Activated CD4-positive, alpha-beta T cell treated with anti-CD3 and anti-CD28 coated beads for 24 hours (primary cell): ENCODE results near the gene OR2A2.
"Not testable (repeated sequence)": the region's sequence is repeated elsewhere in the genome, so short reads cannot be mapped to it uniquely, and the experiment has no call there.

Experiments used
- DNase-seq, 2 donors: peaks; one replicate each; pipeline ENCODE4 v3.0.0-alpha.2; 2020; ENCODE audit warnings: low read depth in 2 of 2

The OR2A2 gene, protein sequence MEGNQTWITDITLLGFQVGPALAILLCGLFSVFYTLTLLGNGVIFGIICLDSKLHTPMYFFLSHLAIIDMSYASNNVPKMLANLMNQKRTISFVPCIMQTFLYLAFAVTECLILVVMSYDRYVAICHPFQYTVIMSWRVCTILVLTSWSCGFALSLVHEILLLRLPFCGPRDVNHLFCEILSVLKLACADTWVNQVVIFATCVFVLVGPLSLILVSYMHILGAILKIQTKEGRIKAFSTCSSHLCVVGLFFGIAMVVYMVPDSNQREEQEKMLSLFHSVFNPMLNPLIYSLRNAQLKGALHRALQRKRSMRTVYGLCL

DNA sequence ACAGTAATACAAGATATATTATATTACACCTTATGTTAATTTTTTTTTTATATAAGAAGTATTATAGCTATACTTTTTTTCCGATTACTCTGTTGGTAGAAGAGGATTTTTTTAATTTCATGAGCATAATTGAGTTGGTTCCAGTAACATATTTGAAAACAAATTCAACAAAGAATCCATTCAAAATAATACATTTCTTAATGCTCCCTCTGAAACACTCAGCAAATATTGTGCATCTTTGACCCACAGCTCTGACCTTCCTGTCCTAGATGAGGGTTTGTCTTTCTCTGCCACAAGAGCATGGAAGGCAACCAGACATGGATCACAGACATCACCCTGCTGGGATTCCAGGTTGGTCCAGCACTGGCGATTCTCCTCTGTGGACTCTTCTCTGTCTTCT, at the start of gene OR2A2:
Gene OR2A2 (plus strand): TSS at position 301 of the 400 bp plus-strand sequence. CDS start 0 bp downstream, at position 301.
- DNase-seq, result no peak

DNA sequence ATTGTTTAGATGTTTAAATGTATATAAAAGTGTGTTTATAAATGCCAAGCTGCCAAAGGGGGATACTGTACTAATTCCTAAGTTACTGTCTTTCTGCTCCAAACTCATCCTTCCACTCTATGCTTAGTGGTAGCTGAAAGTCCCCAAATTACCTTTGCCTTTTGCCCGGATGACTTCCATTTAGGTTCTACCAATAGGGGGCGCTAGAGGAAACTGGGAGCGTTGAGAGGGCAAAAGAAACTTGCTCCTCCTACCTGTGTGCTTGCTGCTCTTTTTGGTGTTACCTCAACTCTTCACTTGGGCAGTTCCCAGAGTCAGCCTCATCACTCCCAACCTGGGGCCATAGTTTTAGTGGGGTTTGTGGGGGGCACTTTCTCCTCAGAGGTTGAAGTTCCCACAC, 45.7 kb upstream of the OR2A2 start:
- DNase-seq, result no peak

DNA sequence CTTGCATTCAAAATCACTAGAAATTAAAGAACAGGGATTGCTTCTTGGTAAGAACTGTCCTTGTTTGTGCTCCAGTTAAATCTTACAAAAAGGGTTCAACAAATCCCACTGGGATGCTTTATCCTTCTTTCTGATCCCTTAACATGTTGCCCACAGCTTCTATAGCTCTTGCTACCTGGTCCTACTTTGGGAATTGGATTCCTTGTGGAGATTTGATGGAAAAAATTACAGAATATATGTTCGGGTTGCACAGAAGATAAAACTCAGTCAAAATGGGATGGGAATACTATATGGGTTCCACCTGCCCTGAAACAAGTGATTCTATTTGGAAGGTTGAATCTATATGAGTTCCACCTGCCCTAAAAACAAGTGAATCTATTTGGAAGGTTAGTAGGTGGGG, 39.9 kb upstream of the OR2A2 start, which contains the start of gene OR2A25:
Gene OR2A25 (plus strand): TSS at position 301 of the 400 bp plus-strand sequence. CDS start 4,409 bp downstream, outside the sequence.
- DNase-seq, result no peak

DNA sequence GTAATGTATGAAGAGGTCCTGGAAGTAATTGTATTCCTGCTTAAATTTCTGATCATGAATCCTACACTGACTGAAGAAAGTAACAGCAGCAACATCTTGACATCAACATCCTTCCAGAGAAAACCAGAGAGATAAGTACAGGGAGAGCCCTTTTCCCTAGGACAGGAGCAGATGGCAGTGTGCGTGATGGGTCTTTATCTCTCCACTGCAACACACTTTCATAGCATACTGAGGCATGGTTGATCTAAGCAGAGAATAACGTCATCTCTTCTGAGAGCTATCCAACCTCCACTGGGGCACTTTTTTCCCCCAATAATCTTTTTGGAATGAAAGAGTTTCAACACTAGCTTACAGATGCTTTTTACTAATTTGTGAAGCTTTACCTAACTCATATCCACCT, 39.4 kb upstream of the OR2A2 start:
- DNase-seq, result no peak

DNA sequence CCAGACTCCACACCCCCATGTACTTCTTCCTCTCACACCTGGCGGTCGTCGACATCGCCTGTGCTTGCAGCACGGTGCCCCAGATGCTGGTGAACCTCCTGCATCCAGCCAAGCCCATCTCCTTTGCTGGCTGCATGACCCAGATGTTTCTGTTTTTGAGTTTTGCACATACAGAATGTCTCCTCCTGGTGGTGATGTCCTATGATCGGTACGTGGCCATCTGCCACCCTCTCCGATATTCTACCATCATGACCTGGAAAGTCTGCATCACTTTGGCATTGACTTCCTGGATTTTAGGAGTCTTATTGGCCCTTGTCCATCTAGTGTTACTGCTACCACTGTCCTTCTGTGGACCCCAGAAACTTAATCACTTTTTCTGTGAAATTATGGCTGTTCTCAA, 35.0 kb upstream of the OR2A2 start:
- DNase-seq, result no peak

DNA sequence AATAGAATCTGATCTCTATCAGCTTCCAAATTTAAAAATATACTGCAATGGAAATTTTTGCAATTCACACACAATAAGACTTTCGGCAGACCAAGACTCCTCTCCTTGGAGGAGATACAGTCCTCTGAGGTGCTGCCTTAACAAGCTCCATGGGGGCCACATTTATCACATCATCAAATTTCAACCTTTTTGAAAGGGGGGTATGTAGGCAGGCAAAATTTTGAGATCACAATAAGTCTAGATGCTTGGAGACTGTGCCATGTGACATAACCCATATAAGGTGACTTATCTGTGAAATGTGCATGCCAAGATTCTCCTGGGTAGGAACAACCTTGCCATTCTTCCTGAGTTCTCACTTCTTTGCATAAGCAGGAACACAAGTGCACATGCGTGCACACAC, 23.4 kb upstream of the OR2A2 start, which contains the start of gene OR2A12:
Gene OR2A12 (plus strand): TSS at position 301 of the 400 bp plus-strand sequence. CDS start 8,830 bp downstream, outside the sequence.
- no peak for DNase-seq

DNA sequence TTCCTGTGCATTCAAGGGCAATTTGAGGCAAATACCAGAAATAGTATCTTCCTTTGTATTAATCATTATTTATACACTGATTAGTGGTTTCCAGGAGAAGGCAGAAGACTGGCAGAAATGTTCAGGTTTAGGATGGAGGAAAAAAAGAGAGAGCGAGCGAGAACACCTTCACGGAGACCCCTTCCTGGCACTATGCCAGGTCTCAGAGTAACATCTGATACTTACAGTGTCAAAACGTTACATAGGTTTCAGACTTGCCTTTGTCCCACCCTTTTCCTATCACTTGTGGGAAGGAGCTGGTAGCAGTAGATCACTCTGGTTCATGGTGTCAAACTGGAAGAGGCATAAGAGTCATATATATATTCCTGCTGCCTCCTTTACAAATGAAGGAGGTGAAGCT, 22.7 kb upstream of the OR2A2 start:
- DNase-seq, result no peak

DNA sequence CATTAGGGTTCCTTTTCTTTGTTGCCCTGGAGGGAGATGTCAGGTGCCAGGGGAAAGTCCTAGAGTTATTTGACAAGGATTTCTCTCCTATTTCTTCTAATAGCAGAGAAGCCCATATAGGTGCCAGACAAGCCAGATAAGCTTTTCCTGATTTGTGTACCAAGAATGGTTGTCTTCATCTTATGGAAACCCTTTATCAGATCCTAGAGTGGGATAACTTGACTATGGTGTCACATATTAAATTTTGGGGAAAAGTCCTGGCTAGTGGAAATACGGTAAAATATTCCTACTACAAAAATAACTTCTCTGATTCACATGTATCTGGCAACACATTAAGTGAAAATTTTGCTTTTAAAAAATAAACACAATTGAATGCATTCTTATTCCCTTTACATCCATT, 22.2 kb upstream of the OR2A2 start:
- DNase-seq, result no peak

DNA sequence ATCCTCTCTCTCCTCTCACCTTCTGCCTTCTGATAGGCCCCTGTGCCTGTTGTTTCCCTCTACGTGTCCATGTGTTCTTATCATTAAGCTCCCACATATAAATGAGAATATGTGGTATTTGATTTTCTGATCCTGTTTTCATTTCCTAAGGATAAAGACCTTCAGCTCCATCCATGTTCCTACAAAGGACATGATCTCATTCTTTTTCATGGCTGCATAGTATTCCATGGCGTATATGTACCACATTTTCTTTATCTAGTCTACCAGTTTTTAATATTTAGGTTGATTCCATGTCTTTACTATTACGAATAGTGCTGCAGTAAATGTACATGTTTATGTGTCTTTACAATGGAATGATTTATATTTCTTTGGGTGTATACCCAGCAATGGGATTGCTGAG, 18.7 kb upstream of the OR2A2 start:
- DNase-seq, result no peak

DNA sequence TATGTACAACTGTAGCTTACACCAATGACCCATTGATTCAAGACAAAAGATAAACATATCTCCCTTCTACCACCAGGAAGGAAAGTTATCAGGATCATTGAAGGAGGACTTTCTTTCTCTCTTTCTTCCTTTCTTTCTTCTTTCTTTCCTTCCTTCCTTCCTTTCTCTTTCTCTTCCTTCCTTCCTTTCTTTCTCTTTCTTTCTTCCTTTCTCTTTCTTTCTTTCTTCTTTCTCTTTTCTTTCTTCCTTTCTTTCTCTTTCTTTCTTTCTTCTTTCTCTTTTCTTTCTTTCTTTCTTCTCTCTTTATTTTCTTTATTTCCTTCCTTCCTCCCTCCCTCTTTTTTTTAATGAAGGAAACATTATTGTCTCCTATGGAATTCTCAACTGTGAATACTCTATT, 10.6 kb upstream of the OR2A2 start:
- DNase-seq, result no peak

DNA sequence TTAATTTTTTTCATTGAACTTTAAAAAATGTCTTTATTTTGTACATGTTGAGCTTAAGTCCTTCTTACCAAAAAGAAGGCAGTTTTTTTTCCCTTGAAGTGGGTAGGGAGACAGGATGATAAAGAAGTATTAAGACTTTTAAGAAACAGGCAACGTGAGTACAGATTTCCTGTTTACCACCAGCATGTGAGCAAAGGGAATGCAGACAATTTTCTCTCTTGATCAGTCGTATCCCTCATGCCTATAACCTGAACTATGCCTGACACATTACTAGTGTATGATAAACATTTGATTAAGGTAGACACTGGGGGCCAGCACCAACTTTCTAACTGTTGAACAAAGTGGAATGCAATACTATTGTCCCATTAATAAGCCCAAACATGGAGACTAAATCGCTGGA, 8.8 kb upstream of the OR2A2 start:
- DNase-seq, result no peak

DNA sequence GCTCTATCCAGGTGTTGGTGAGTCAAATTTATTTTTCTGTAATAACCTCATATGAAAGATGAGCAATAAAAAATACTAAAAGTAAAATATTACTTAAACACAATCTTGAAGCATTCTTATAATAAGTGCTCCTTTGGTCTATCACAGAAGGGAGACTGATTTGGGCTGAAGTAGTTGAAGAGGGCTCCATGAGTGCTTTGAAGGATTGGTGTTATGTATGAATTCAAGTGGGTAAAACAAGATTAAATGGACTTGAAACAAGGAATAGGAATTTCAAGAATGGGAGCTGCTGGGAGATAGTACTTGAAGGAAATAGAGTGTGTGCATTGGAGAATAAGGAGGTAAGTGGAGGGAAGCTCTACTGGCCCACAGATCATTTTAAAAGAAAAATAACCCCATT, 7.3 kb upstream of the OR2A2 start:
- no peak for DNase-seq

DNA sequence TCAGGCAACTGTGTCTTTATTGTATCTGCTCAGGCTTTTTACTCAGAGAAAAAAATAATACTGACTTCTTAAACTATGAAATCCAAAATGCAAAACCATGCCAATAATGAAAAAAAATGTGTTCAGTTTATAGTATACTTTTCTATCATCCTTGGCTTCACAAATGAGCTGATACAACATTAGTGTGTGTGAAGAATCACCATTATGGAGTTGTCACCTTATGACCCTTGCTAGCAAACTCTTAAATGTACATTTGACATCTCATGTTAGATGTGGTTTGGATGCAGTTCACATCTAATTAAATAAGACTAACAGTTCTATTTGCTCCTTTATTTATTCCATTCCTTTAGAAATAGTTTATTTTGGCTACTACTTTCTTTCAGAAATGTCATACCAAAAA, 4.2 kb upstream of the OR2A2 start:
- DNase-seq, result no peak

DNA sequence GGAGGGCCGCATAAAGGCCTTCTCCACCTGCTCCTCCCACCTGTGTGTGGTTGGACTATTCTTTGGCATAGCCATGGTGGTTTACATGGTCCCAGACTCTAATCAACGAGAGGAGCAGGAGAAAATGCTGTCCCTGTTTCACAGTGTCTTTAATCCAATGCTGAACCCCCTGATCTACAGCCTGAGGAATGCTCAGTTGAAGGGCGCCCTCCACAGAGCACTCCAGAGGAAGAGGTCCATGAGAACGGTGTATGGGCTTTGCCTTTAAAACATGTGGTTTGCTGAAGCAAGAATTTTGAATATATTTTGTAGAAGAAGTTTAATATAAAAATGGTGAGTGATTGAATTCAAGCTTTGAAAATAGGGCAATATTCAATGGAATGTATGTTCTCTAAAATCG, 889 bp downstream of the OR2A2 start:
- no peak for DNase-seq

DNA sequence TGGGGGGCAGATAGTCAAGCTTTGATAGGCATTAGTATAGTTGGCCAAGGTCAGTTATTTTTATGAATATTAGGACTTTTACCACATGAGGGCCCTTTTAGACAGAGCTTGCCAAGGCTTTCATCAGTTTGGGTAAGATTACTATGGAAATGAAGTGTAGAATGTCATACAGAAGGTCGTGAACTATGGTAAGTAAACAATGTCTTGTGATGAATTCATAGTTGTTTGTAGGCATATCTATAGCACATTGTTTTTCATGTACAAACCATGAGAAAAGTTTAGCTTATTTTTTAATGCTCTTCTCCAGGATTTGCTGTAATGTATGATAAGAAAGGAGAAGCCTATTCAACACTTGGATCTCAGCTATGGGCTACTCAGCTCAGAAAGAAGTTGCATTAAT, 4.3 kb downstream of the OR2A2 start:
- no peak for DNase-seq

DNA sequence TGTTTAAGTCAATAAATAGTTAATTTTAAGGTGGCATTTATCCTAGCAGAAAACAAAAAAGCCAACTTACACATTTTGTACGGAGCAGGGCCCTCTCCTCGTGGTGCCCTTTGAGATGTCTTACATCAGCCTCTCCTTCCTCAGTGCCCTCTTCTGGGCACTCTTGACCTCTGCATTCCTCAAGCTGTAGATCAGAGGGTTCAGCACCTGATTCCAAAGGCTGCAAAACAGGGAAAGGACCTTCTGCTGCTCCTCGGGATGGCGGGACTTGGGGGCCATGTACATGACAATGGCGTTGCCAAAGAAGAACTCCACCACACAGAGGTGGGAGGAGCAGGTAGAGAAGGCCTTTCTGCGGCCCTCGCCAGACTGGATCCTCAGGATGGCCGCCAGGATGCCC, 9.0 kb downstream of the OR2A2 start:
- no peak for DNase-seq

DNA sequence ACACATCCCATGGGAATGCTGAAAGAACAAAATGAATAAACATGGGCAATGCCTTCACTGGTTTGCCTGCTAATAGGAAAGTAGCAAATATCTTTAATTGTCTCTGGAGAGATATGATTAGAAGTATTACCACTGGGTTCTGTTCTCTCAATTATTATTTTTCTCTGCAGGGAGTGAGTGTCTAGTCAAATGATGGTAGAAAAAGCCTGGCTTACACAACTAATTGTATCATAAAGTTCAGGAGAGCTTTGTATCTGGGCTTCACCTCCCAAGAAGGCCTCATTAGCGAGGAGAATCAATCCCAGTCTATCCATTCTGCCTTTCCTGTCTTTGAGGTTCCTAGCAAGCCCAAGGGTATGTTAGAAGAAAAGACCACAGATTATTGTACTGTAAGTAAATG, 13.5 kb downstream of the OR2A2 start, which contains the start of gene OR2A14:
Gene OR2A14 (plus strand): TSS at position 301 of the 400 bp plus-strand sequence. CDS start 5,937 bp downstream, outside the sequence.
- no peak for DNase-seq

DNA sequence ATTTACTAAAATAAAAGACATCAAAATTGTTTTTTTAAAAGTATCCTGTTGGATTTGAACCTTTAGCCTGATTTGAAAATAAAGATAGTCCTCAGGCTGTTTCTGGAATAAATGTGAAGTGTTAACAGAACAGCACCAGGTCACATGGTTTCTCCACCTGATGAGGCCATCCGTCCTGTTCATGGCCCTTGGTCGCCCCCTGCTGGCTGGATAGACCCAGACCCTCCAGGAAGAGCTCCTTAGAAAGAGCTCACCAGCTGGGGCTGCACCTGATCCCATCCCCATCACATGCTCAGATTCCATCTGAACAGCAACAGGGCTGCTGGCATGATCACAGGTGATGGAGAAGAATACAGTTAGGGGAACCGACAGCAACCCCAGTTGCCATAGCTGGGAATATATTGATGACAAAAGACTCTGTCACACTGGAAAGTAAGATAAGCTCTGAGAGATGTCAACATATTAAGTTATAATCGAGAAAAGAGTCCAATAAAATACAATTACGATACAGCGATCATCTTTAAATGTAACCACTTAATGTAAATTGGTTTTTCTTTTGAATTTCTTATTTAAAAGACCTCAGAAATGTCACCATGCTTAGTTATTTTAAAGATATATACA, 18.4 kb downstream of the OR2A2 start:
- DNase-seq, result peak; percentile 86 to 94

DNA sequence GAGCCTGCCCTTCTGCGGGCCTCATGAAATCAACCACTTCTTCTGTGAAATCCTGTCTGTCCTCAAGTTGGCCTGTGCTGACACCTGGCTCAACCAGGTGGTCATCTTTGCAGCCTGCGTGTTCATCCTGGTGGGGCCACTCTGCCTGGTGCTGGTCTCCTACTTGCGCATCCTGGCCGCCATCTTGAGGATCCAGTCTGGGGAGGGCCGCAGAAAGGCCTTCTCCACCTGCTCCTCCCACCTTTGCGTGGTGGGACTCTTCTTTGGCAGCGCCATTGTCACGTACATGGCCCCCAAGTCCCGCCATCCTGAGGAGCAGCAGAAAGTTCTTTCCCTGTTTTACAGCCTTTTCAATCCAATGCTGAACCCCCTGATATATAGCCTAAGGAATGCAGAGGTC, 20.2 kb downstream of the OR2A2 start:
- DNase-seq, result not testable (repeated sequence)

DNA sequence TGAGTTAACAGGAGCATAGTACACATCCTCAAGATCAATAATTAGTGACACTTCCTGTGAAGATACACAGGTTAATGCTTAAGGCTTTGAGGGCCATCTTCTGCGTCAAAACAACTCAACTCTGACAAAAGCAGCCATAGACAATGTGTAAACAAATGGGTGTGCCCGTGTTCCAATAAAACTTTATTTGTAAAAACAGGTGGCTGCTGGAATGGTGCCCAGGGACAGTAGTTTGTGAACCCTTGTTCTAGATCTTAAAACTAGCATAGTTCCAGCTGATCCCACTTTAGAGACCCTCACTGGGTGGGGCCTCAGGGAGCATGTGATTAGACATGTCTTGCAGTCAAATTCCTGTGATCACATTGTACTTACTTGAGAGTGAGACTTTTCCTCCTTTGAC, 21.3 kb downstream of the OR2A2 start:
- no peak for DNase-seq

DNA sequence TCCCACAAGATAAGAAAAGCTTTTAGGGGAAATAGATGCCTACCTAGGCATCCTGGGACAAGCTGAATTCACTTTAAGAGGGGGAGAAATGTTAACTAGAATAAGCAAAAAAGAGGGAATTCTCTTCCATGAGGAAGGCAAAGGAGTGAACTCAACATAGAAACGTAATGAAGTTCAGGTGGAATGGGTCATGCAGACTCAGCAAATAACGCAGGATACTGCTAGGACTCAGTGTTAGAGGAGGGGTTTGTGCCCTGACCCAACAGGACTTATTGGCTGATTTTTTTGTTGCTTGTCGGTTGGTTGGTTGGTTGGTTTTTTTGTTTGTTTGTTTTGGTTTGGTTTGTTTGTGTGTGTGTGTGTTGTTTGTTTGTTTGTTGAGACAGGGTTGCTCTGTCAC, 22.9 kb downstream of the OR2A2 start:
- DNase-seq, result no peak

DNA sequence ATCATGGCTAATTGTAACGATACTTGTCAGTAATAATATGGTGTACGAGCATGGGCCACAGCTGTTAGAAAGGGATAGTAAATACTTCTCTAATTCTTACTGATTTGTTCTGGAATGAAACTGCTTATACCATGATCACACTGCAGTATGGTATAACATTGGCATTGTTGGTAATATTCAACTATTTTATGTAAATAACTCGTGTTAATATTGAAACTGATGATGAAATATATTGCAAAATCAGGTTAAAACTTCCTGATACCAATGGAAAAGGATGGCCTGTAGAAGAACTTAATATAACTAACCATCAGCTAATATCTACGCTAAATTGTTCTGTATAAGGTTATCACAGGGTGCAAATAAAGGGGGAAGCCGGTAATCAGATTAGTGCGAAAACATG, 23.9 kb downstream of the OR2A2 start:
- no peak for DNase-seq

DNA sequence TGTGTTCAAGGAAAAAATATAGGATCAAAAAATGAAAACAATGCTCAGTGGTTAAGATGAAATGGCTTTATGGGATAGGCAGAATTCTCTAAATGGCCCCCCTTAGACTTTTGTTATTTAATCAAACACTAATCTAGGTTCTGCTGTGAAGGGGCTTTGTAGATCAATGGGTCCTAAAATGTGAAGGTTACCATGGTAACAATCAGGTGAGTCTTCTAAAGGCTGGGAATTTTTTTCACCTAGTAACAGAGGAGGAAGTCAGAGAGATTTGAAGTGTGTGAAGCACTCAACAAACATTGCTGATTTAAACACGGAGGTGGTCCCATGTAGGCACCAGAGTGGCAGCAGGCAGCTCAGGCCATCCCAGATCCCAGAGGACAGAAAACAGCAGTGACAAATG, 24.7 kb downstream of the OR2A2 start:
- no peak for DNase-seq
